Esophagus (tissue), 2 donors: Measurements from ENCODE around the gene FSHR. TPM values are rescaled to one million over a fixed set of nuclear protein-coding genes. Genes with fewer than 3 reads are reported as not detected.

Experiments used
- H3K27ac ChIP-seq, 2 donors: one replicate each; pipeline ENCODE4 v1.5.1; 2013; ENCODE audit warnings: low read depth in 2 of 2, mild to moderate bottlenecking in 2 of 2, inconsistent platforms in 1 of 2, low read length in 1 of 2, moderate library complexity in 1 of 2
- H3K27me3 ChIP-seq, 2 donors: one replicate each; pipeline ENCODE4 v1.6.1; 2013; ENCODE audit warnings: low read length in 2 of 2, control low read depth in 1 of 2, mild to moderate bottlenecking in 1 of 2; ENCODE audit not compliant: insufficient read depth in 2 of 2, control insufficient read depth in 1 of 2
- H3K36me3 ChIP-seq, 2 donors: one replicate each; pipeline ENCODE4 v1.6.1; 2013; ENCODE audit warnings: low read length in 1 of 2; ENCODE audit not compliant: control insufficient read depth in 2 of 2, insufficient read depth in 2 of 2
- H3K4me1 ChIP-seq, 2 donors: one replicate each; pipeline ENCODE4 v1.6.1; 2013; ENCODE audit warnings: low read length in 1 of 2; ENCODE audit not compliant: control insufficient read depth in 2 of 2, insufficient read depth in 2 of 2
- H3K4me3 ChIP-seq, 2 donors: one replicate each; pipeline ENCODE4 v1.5.1; 2013; ENCODE audit warnings: low read length in 2 of 2, mild to moderate bottlenecking in 2 of 2, low read depth in 1 of 2, moderate library complexity in 1 of 2
- H3K9me3 ChIP-seq, 2 donors: one replicate each; pipeline ENCODE4 v1.6.1; 2013; ENCODE audit warnings: mild to moderate bottlenecking in 2 of 2, low read depth in 1 of 2, low read length in 1 of 2, moderate library complexity in 1 of 2; ENCODE audit not compliant: control insufficient read depth in 2 of 2, insufficient read depth in 1 of 2
- WGBS, 2 donors: extraction: QIAGEN DNeasy Blood & Tissue Kit; methylation state at CpG; one replicate each; pipeline ENCODE4 v1.1.7; 2013; 5-methylcytosine and 5-hydroxymethylcytosine counted together
- polyA plus RNA-seq, 2 donors: library from polyadenylated mRNA; stranded (reverse); fragments of 200-250 nt; gene quantifications; one replicate each; pipeline ENCODE4 v1.2.3, GENCODE V29; 2013
- donor health status: healthy with polysubstance abuse.
- donor health status: Bipolar disorder and iron deficiency.

Gene FSHR
- polyA plus RNA-seq, 2 donors: 0.01 TPM; not detected in 1

- Histone ChIP-seq H3K4me1 (no peaks in the 10 kb centered on the region), H3K4me3 (no peak overlapping the region), H3K27me3 (no peaks in the 10 kb centered on the region), H3K36me3 (no peaks in the 10 kb centered on the region), H3K9me3 (no peaks in the 10 kb centered on the region), H3K27ac (no peak overlapping the region)
- 13 to 16% methylated on average over 1 of the region's 1 CpG for WGBS, 2 donors
Measured at GRCh38 chr2:48914477-48915089, 239.7 kb downstream of the FSHR start.
